ENCODE measurements around the gene TAS1R1.

- TF ChIP-seq CTCF (IDR thresholded peaks at IDR 0.05 in 2 of 3, conservative IDR thresholded peaks at IDR 0.05 in 1 of 3; ENCODE audit: control insufficient read depth in 2 of 3, extremely low read depth in 1 of 3, insufficient read depth in 1 of 3, low read depth in 3 of 3, low read length in 3 of 3) (no peak), HDAC2 (IDR thresholded peaks at IDR 0.05) (no peak), GABPA (IDR thresholded peaks at IDR 0.05; ENCODE audit: low read depth) (no peak), EGR1 (IDR thresholded peaks at IDR 0.05; ENCODE audit: borderline replicate concordance in 1 of 2, low read depth in 2 of 2, low read length in 2 of 2) (no peak), EZH2 (IDR thresholded peaks at IDR 0.05; ENCODE audit: borderline replicate concordance, control insufficient read depth, low read depth, low read length) (no peak), REST (IDR thresholded peaks at IDR 0.05; ENCODE audit: low read depth, low read length) (no peak), POLR2A (IDR thresholded peaks at IDR 0.05; ENCODE audit: low read depth, low read length) (no peak), ZNF274 (IDR thresholded peaks at IDR 0.05; ENCODE audit: insufficient read depth, insufficient read length) (no peak), ZNF687 (IDR thresholded peaks at IDR 0.05) (no peak), MEF2A (IDR thresholded peaks at IDR 0.05; ENCODE audit: insufficient read depth, low read depth, low read length) (no peak), PRDM15 (CRISPR knock-in tag; IDR thresholded peaks at IDR 0.05) (no peak), NFYB (IDR thresholded peaks at IDR 0.05; ENCODE audit: insufficient read depth, low read depth, low read length) (no peak)
These were observed 15.0 kb downstream of the TAS1R1 start for GRCh38 chr1:6570100-6570499.

Measured in GM12878 (cell line).